WTC11 (cell line): Measurements from ENCODE around the gene LTBR.

Experiments used
- CTCF ChIP-seq: fragments of 200-600 bp; IDR thresholded peaks from 2 replicates; pipeline ENCODE4 v1.8.0; 2022; ENCODE audit warnings: antibody characterized with exemption
- JUN ChIP-seq: sonication (generic); formaldehyde crosslinking; IDR thresholded peaks from 2 replicates; pipeline ENCODE4 v1.8.0; 2023; ENCODE audit warnings: mild to moderate bottlenecking, missing genetic modification reagents
- MXD4 ChIP-seq: fragments of 250-450 bp; sonication (Bioruptor Pico); IDR thresholded peaks from 2 replicates; pipeline ENCODE4 v1.8.0; 2021; ENCODE audit warnings: mild to moderate bottlenecking, moderate library complexity, borderline replicate concordance
- SP1 ChIP-seq: sonication (generic); formaldehyde crosslinking; conservative IDR thresholded peaks from 2 replicates; pipeline ENCODE4 v1.8.1; 2022; ENCODE audit warnings: missing genetic modification reagents
- TEAD1 ChIP-seq: sonication (generic); formaldehyde crosslinking; IDR thresholded peaks from 2 replicates; pipeline ENCODE4 v1.8.0; 2022; ENCODE audit warnings: mild to moderate bottlenecking, missing genetic modification reagents

- no peak for TF ChIP-seq CTCF
- no peak for TF ChIP-seq MXD4 (CRISPR knock-in tag)
- TF ChIP-seq TEAD1 (CRISPR knock-in tag): no peak
- no peak for TF ChIP-seq JUN
- TF ChIP-seq SP1 (CRISPR knock-in tag): no peak
Measured at GRCh38 chr12:6367065-6367968, 16.6 kb upstream of the LTBR start.
